Osteoblast (primary cell): Measurements from ENCODE around the gene FANCF. TPM values are rescaled to one million over a fixed set of nuclear protein-coding genes. Genes with fewer than 3 reads are reported as not detected.

Source experiments
- DNase-seq: peaks from one replicate; pipeline ENCODE4 v3.0.0; 2011; ENCODE audit warnings: low spot score, mixed read lengths; ENCODE audit not compliant: insufficient read length; ENCODE audit errors: missing footprints
- H2AFZ ChIP-seq: 2 replicates; pipeline ENCODE4 v1.6.0; 2011; ENCODE audit warnings: mild to moderate bottlenecking, low read length
- H3K27ac ChIP-seq: 2 replicates; pipeline ENCODE4 v1.5.1; 2011; ENCODE audit warnings: mild to moderate bottlenecking, low read depth, low read length, moderate library complexity
- H3K27me3 ChIP-seq: 2 replicates; pipeline ENCODE4 v1.6.0; 2012; ENCODE audit warnings: mild to moderate bottlenecking, control low read depth, inconsistent platforms, low read length, moderate library complexity; ENCODE audit not compliant: insufficient read depth
- H3K36me3 ChIP-seq: 2 replicates; pipeline ENCODE4 v1.5.1; 2011; ENCODE audit warnings: mild to moderate bottlenecking, low read length, control low read depth, moderate library complexity; ENCODE audit not compliant: insufficient read depth
- H3K4me1 ChIP-seq: 2 replicates; pipeline ENCODE4 v1.5.1; 2011; ENCODE audit warnings: mild to moderate bottlenecking, low read length, control low read depth, moderate library complexity; ENCODE audit not compliant: insufficient read depth
- H3K4me2 ChIP-seq: 2 replicates; pipeline ENCODE4 v1.6.0; 2011; ENCODE audit warnings: mild to moderate bottlenecking, low read length; ENCODE audit not compliant: insufficient read depth
- H3K4me3 ChIP-seq: fragments of 200-600 bp; sonication (generic); 3 replicates; pipeline ENCODE4 v1.5.1; 2012; ENCODE audit warnings: mild to moderate bottlenecking, low read length, inconsistent platforms; ENCODE audit not compliant: insufficient read depth
- H3K79me2 ChIP-seq: 2 replicates; pipeline ENCODE4 v1.6.0; 2012; ENCODE audit warnings: mild to moderate bottlenecking, low read length, control low read depth, inconsistent platforms; ENCODE audit not compliant: insufficient read depth
- H3K9me3 ChIP-seq: 2 replicates; pipeline ENCODE4 v1.5.1; 2011; ENCODE audit warnings: low read depth, low read length, control low read depth
- H4K20me1 ChIP-seq: 2 replicates; pipeline ENCODE4 v1.6.0; 2012; ENCODE audit warnings: mild to moderate bottlenecking, low read length, control low read depth; ENCODE audit not compliant: insufficient read depth
- CTCF ChIP-seq: IDR thresholded peaks from 2 replicates; pipeline ENCODE4 v1.5.1; 2011; ENCODE audit warnings: mild to moderate bottlenecking, low read depth, low read length, moderate library complexity; ENCODE audit errors: extremely low read depth
- total RNA-seq: library from RNA; depleted of rRNA; stranded (reverse); fragments of >200 nt; gene quantifications from 2 replicates; pipeline ENCODE4 v1.2.3, GENCODE V29; 2012

FANCF gene
- total RNA-seq, 1 donor: 13.4 TPM

- Histone ChIP-seq H4K20me1 (no peaks in the 10 kb centered on the region), H3K9me3 (no peaks in the 10 kb centered on the region), H3K27ac (no peak overlapping the region)
These were observed 26.2 kb downstream of the FANCF start for GRCh38 chr11:22599458-22599857.

DNA sequence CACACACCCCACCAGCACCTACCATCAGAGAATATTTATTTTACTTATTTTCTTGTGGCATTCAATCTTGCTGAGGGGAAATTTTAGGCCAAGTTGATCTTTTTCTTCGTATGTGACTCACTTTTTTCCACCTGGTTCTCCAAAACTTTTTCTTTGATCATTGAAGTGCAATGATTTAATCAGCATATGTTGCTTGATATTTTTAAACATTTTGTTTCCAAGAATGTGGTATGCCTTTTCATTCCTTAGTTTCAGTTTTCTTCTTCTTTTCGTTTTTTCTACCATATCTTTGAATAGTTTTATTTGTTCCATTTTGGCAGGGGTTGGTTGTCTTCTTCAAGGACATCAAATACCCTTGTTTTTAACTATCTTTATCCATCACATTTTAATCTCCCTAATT, 28.6 kb downstream of the FANCF start:
- H3K4me1 ChIP-seq: no peaks in the 10 kb centered on the region
- no peaks in the 10 kb centered on the region for H3K9me3 ChIP-seq
- no peak for TF ChIP-seq CTCF
- H3K79me2 ChIP-seq: no peaks in the 10 kb centered on the region
- no peak overlapping the region for H3K4me3 ChIP-seq
- no peak overlapping the region for H3K4me2 ChIP-seq
- DNase-seq: no peak
- no peaks in the 10 kb centered on the region for H3K36me3 ChIP-seq
- H3K27ac ChIP-seq: no peak overlapping the region
- H4K20me1 ChIP-seq: no peaks in the 10 kb centered on the region
- no peak overlapping the region for H2AFZ ChIP-seq
- H3K27me3 ChIP-seq: no peaks in the 10 kb centered on the region

More at GRCh38 chr11:22599458-22599857, 26.2 kb downstream of the FANCF start:
- Histone ChIP-seq H3K27me3 (no peaks in the 10 kb centered on the region), H3K4me2 (no peak overlapping the region), H2AFZ (no peak overlapping the region), H3K4me1 (no peaks in the 10 kb centered on the region), H3K4me3 (no peak overlapping the region), H3K79me2 (no peaks in the 10 kb centered on the region), H3K36me3 (no peaks in the 10 kb centered on the region)
- TF ChIP-seq CTCF: no peak
- peak; percentile 34 for DNase-seq

DNA sequence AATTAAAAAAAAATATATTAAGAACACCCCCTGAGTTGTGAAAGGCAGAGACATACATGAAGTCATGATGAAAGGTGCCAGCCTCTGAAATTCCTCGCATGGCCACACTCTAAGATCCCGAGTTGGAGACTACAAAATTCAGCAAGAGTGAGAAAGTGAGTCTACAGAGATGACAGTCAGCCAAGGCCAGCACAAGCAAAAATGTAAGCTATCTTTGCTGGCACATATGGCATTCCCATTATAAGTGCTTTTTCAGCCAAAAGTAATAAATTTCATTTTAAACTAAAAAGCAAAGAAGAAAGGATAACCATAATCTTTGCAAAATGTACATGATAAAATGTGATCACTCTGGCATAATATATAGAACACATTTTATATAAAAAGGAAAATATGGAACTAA, 40.6 kb downstream of the FANCF start:
- Histone ChIP-seq H2AFZ (no peak overlapping the region), H3K4me2 (no peak overlapping the region), H4K20me1 (no peaks in the 10 kb centered on the region), H3K9me3 (no peaks in the 10 kb centered on the region), H3K79me2 (no peaks in the 10 kb centered on the region), H3K27me3 (no peaks in the 10 kb centered on the region), H3K4me1 (no peaks in the 10 kb centered on the region), H3K4me3 (no peak overlapping the region), H3K36me3 (no peaks in the 10 kb centered on the region), H3K27ac (no peak overlapping the region)
- DNase-seq: no peak
- TF ChIP-seq CTCF: no peak

GRCh38 chr11:22583963-22584492, 41.6 kb downstream of the FANCF start:
- Histone ChIP-seq H3K9me3 (no peaks in the 10 kb centered on the region), H4K20me1 (no peaks in the 10 kb centered on the region), H3K27me3 (no peaks in the 10 kb centered on the region), H3K79me2 (no peaks in the 10 kb centered on the region), H3K27ac (no peak overlapping the region), H3K4me3 (no peak overlapping the region), H3K4me1 (no peaks in the 10 kb centered on the region), H3K4me2 (no peak overlapping the region), H2AFZ (no peak overlapping the region), H3K36me3 (no peaks in the 10 kb centered on the region)
- no peak for TF ChIP-seq CTCF
- no peak for DNase-seq
